HepG2 (cell line): ENCODE measurements around the gene U2AF2. TPM values are rescaled to one million over a fixed set of nuclear protein-coding genes. Genes with fewer than 3 reads are reported as not detected.

Experiments
- ATAC-seq: fragments of 200-7000 bp; cut with Tn5 transposase; 3 replicates; pipeline ENCODE4 v1.9.1; 2020; ENCODE audit warnings: mild to moderate bottlenecking, moderate library complexity
- BruUV-seq: library from RNA; stranded (reverse); fragments of 400-500 nt; replicated peaks from 2 replicates; lab custom pipeline; 2021; lab: Mats Ljungman, UMichigan
- CTCF ChIA-PET: fragments of 300-600 bp; formaldehyde crosslinking; extraction: SDS; loops from one replicate; lab custom pipeline; 2021; ENCODE audit warnings: low total read pairs, inconsistent platforms, low intra/inter-chr PET ratio; lab: Yijun Ruan, JAX
- POLR2A ChIA-PET: fragments of 350-600 bp; sonication (Branson Sonifier 250); formaldehyde crosslinking; loops from one replicate; lab custom pipeline; 2020; ENCODE audit warnings: antibody characterized with exemption, inconsistent platforms; lab: Yijun Ruan, JAX
- DNase-seq: peaks from one replicate; pipeline ENCODE4 v3.0.0-alpha.2; 2015; ENCODE audit warnings: low spot score
- FAIRE-seq: peaks from 3 replicates; lab custom pipeline; 2011; peaks lifted over from hg19 to GRCh38; lab: Jason Lieb, UNC
- H2AFZ ChIP-seq: one replicate; pipeline ENCODE4 v1.6.1; 2011; ENCODE audit warnings: low read length, inconsistent platforms
- H3K27ac ChIP-seq: fragments of 300-600 bp; 3 replicates; pipeline ENCODE4 v1.8.0; 2011; ENCODE audit warnings: mixed run types, mild to moderate bottlenecking, mixed read lengths, low read length, inconsistent platforms; ENCODE audit not compliant: insufficient read depth; ENCODE audit errors: extremely low read length
- H3K27me3 ChIP-seq, 2 experiments: fragments of 200-600 bp in 1 of 2; 2 replicates in 1 of 2; 3 replicates in 1 of 2; pipeline versions ENCODE4 v1.6.0 to v1.8.0; 2011; ENCODE audit warnings: low read length in 2 of 2, mild to moderate bottlenecking in 2 of 2, moderate library complexity in 2 of 2, inconsistent platforms in 1 of 2; ENCODE audit not compliant: insufficient read depth in 2 of 2, control insufficient read depth in 1 of 2
- H3K36me3 ChIP-seq, 2 experiments: fragments of 200-600 bp in 1 of 2; replicated peaks in 1 of 2; 2 replicates in 1 of 2; 3 replicates in 1 of 2; pipeline versions ENCODE4 v1.5.1 to v1.8.0; 2011; ENCODE audit warnings: low read length in 2 of 2, inconsistent platforms in 1 of 2; ENCODE audit not compliant: insufficient read depth in 2 of 2, control insufficient read depth in 1 of 2
- H3K4me1 ChIP-seq: 2 replicates; pipeline ENCODE4 v1.5.1; 2012; ENCODE audit warnings: low read length, inconsistent platforms; ENCODE audit not compliant: insufficient read depth
- H3K4me2 ChIP-seq: 2 replicates; pipeline ENCODE4 v1.6.0; 2011; ENCODE audit warnings: low read depth, low read length, inconsistent platforms
- H3K4me3 ChIP-seq, 3 experiments: fragments of 200-600 bp in 1 of 3; sonication (generic), shearing (Covaris generic) in 1 of 3; replicated peaks in 1 of 3; 2 replicates each; pipeline ENCODE4 v1.5.1; 2011 to 2016; ENCODE audit warnings: low read length in 3 of 3, inconsistent platforms in 2 of 3, low read depth in 2 of 3, mild to moderate bottlenecking in 2 of 3, control low read depth in 1 of 3, mixed read lengths in 1 of 3; ENCODE audit not compliant: insufficient read depth in 1 of 3
- H3K79me2 ChIP-seq: one replicate; pipeline ENCODE4 v1.6.1; 2011; ENCODE audit warnings: low read length, inconsistent platforms; ENCODE audit not compliant: insufficient read depth
- H3K9ac ChIP-seq: 2 replicates; pipeline ENCODE4 v1.6.0; 2011; ENCODE audit warnings: mild to moderate bottlenecking, low read depth, low read length, inconsistent platforms; ENCODE audit not compliant: insufficient read depth
- H3K9me3 ChIP-seq: 2 replicates; pipeline ENCODE4 v1.5.1; 2012; ENCODE audit warnings: mild to moderate bottlenecking, low read length
- H4K20me1 ChIP-seq: 2 replicates; pipeline ENCODE4 v1.6.0; 2011; ENCODE audit warnings: inconsistent platforms, mild to moderate bottlenecking, low read length, moderate library complexity; ENCODE audit not compliant: insufficient read depth
- HNF4A ChIP-seq: sonication (generic); formaldehyde crosslinking; IDR thresholded peaks from 2 replicates; pipeline ENCODE4 v1.4.0; 2020; ENCODE audit warnings: missing genetic modification reagents
- MAFK ChIP-seq, 2 experiments: IDR thresholded peaks in 1 of 2; conservative IDR thresholded peaks in 1 of 2; 2 replicates each; pipeline ENCODE4 v1.6.1; 2011; ENCODE audit warnings: improper control_type of control experiment in 2 of 2, low read length in 2 of 2
- MATR3 ChIP-seq: sonication (generic); formaldehyde crosslinking; IDR thresholded peaks from 2 replicates; pipeline ENCODE4 v1.4.0; 2020; ENCODE audit warnings: missing genetic modification reagents
- ZNF281 ChIP-seq: sonication (generic); formaldehyde crosslinking; IDR thresholded peaks from 2 replicates; pipeline ENCODE4 v1.4.0; 2020; ENCODE audit warnings: missing genetic modification reagents, borderline replicate concordance
- WGBS: methylation state at CpG from one replicate; pipeline ENCODE4 v1.1.6; 2017; ENCODE audit warnings: low lambda C conversion rate; 5-methylcytosine and 5-hydroxymethylcytosine counted together
- in situ Hi-C: cut with HindIII; loops from 2 replicates; pipeline ENCODE4 v1.10.0; 2017; ENCODE audit warnings: low pct_unique_long_range_greater_than_20kb; ENCODE audit not compliant: extremely low pct_ligation_motif_present
- intact Hi-C: fragments of 100-400 bp; cut with micrococcal nuclease; formaldehyde crosslinking; loops from one replicate; pipeline ENCODE4 v1.10.0; 2022; ENCODE audit not compliant: unreplicated experiment
- polyA plus RNA-seq, 8 experiments: library from polyadenylated mRNA; depleted of rRNA in 3 of 8; stranded (reverse) in 7 of 8; unstranded in 1 of 8; fragments of >200 nt; fragmentation: Illumina TruSeq in 4 of 8; extraction: Trizol in 4 of 8; gene quantifications; 2 replicates each; pipeline versions ENCODE4 v1.2.1 to v1.2.3, GENCODE V29; 2011 to 2016; ENCODE audit warnings: low read depth in 4 of 8, missing spikeins in 1 of 8, mixed read lengths in 1 of 8; ENCODE audit not compliant: insufficient read depth in 1 of 8
- total RNA-seq, 5 experiments: library from RNA; depleted of rRNA; stranded (reverse); fragments of >200 nt; fragmentation: Illumina TruSeq; extraction: Trizol; gene quantifications; 2 replicates each; pipeline ENCODE4 v1.2.3, GENCODE V29; 2016; ENCODE audit warnings: low read depth in 1 of 5

Gene U2AF2
- total and polyA plus RNA-seq, 2 of the 13 experiments (the other 11 are each of a cell fraction or from before 2014, with no cell fraction given): 84.3 to 124 TPM

GRCh38 chr19:55611983-55612645 is 42.7 kb upstream of the U2AF2 start:
- peaks cover 9% of the 10 kb centered on the region for H3K4me1 ChIP-seq
- no peak for DNase-seq

More at GRCh38 chr19:55611983-55612645, 42.7 kb upstream of the U2AF2 start:
- Histone ChIP-seq H3K36me3 (peaks cover 1 to 4% of the 10 kb centered on the region in 2 experiments; a peak in 1 of 5 replicates), H3K79me2 (peaks cover 5% of the 10 kb centered on the region), H3K4me2 (no peak overlapping the region), H2AFZ (no peak overlapping the region), H4K20me1 (no peaks in the 10 kb centered on the region), H3K9ac (no peak overlapping the region), H3K27ac (no peak overlapping the region), H3K4me3 (no peak overlapping the region), H3K27me3 (no peaks in the 10 kb centered on the region), H3K9me3 (no peaks in the 10 kb centered on the region)
- TF ChIP-seq MATR3 (CRISPR knock-in tag) (no peak), HNF4A (CRISPR knock-in tag) (no peak), MAFK (conservative IDR thresholded peaks at IDR 0.05 in 1 of 2, IDR thresholded peaks at IDR 0.05 in 1 of 2; ENCODE audit: low read length in 2 of 2) (peak; percentile 13 to 22; a peak in 1 of 4 replicates), ZNF281 (CRISPR knock-in tag) (no peak)
- BruUV-seq: no TSS peak
- 97% methylated on average over 2 of the region's 3 CpGs for WGBS
- in situ Hi-C loops (no loop called here), intact Hi-C loops (no loop called here)
- ChIA-PET CTCF (no interaction called here), POLR2A (no interaction called here)
- FAIRE-seq (no peak), ATAC-seq (no peak)
